Smooth muscle cell (in vitro differentiated cells): ENCODE results near the gene NPHS1. TPM values are rescaled to one million over a fixed set of nuclear protein-coding genes. Genes with fewer than 3 reads are reported as not detected.

Experiments
- DNase-seq: peaks from one replicate; lab custom pipeline; 2025; ENCODE audit not compliant: unreplicated experiment; lab: John Stamatoyannopoulos, UW
- H2AFZ ChIP-seq: fragments of 200-600 bp; sonication (generic); 2 replicates; pipeline ENCODE4 v1.6.0; 2016; ENCODE audit warnings: antibody characterized with exemption, low read depth, mild to moderate bottlenecking
- H3F3A ChIP-seq: fragments of 200-600 bp; sonication (generic); 2 replicates; pipeline ENCODE4 v1.6.0; 2017; ENCODE audit warnings: antibody characterized with exemption, low read depth
- H3K27ac ChIP-seq: fragments of 200-600 bp; sonication (generic); 2 replicates; pipeline ENCODE4 v1.5.1; 2016; ENCODE audit warnings: low read depth, mild to moderate bottlenecking
- H3K27me3 ChIP-seq: fragments of 200-600 bp; sonication (generic); 2 replicates; pipeline ENCODE4 v1.6.1; 2016; ENCODE audit warnings: low read depth, mild to moderate bottlenecking
- H3K36me3 ChIP-seq: fragments of 200-600 bp; sonication (generic); 2 replicates; pipeline ENCODE4 v1.5.1; 2016; ENCODE audit warnings: low read depth
- H3K4me1 ChIP-seq: fragments of 200-600 bp; sonication (generic); 2 replicates; pipeline ENCODE4 v1.5.1; 2016; ENCODE audit warnings: low read depth
- H3K4me2 ChIP-seq: fragments of 200-600 bp; sonication (generic); 2 replicates; pipeline ENCODE4 v1.6.0; 2016; ENCODE audit warnings: mild to moderate bottlenecking
- H3K4me3 ChIP-seq: fragments of 200-600 bp; sonication (generic); 2 replicates; pipeline ENCODE4 v1.5.1; 2016; ENCODE audit warnings: mild to moderate bottlenecking
- H3K79me2 ChIP-seq: fragments of 200-600 bp; sonication (generic); 2 replicates; pipeline ENCODE4 v1.6.0; 2016; ENCODE audit warnings: low read depth, mild to moderate bottlenecking
- H3K9ac ChIP-seq: fragments of 200-600 bp; sonication (generic); 2 replicates; pipeline ENCODE4 v1.6.0; 2016; ENCODE audit warnings: low read depth
- H3K9me3 ChIP-seq: fragments of 200-600 bp; sonication (generic); replicated peaks from 2 replicates; pipeline ENCODE4 v1.5.1; 2016; ENCODE audit warnings: low read depth
- H4K20me1 ChIP-seq: fragments of 200-600 bp; sonication (generic); 2 replicates; pipeline ENCODE4 v1.6.0; 2016; ENCODE audit warnings: low read depth
- WGBS: methylation state at CpG from one replicate; pipeline ENCODE4 v1.1.7; 2016; ENCODE audit warnings: low lambda C conversion rate; 5-methylcytosine and 5-hydroxymethylcytosine counted together
- polyA plus RNA-seq: library from polyadenylated mRNA; unstranded; fragments of >200 nt; fragmentation: Nextera tagmentation; extraction: Ambion mirVana; gene quantifications from 2 replicates; pipeline ENCODE4 v1.2.1, GENCODE V29; 2016
- total RNA-seq: library from RNA; depleted of rRNA; stranded (reverse); fragments of >200 nt; gene quantifications from 2 replicates; pipeline ENCODE4 v1.2.3, GENCODE V29; 2014
- TF ChIP-seq, protein P1 (sequence below): fragments of 200-600 bp; sonication (generic); IDR thresholded peaks from 2 replicates; pipeline ENCODE4 v1.5.1; 2017; ENCODE audit warnings: borderline replicate concordance, mild to moderate bottlenecking, antibody characterized with exemption; ENCODE audit not compliant: insufficient read depth, poor library complexity, severe bottlenecking

Gene NPHS1
- total and polyA plus RNA-seq, 2 experiments from 2014 or later: not detected

DNA sequence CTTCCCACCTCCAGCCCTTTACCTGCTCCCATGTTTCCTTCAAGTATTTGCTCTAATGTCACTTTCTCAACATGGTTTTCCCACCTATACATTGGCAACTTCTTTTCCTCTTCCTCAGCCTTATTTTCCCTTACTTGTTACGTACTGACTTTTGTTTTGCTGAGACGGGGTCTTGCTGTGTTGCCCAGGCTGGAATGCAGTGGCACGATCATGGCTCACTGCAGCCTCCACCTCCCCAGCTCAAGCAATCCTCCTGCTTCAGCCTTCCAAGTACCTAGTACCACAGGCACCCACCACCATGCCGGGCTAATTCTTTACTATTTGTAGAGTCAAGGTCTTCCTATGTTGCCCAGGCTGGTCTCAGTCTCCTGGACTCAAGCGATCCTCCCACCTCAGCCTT is 44.7 kb downstream of the NPHS1 start:
- no peak for DNase-seq
- H3K4me1 ChIP-seq: no peaks in the 10 kb centered on the region
- 85% methylated on average over 5 of the region's 5 CpGs for WGBS

DNA sequence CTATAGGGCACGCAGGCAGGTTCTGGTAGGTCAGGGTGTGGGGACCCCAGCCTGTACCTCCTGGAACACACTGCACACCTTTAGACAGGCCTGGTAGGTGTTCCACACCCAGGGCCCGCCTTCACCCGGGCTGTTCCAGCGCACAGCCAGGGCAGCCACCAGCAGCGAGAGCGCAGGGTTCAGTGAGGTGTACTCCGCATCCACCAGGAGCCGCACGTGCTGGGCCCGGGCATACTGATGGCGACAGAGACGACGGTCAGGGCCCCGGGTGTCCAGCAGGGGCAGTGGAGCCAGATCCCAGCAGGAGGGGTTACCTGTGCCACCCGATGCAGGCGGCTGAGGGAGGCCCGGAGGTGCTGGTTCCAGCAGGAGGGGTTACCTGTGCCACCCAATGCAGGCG is 45.7 kb downstream of the NPHS1 start:
- H3K79me2 ChIP-seq: no peaks in the 10 kb centered on the region
- no peak for DNase-seq

More for the DNA sequence above, 44.7 kb downstream of the NPHS1 start:
- Histone ChIP-seq H2AFZ (no peak overlapping the region), H3K27ac (no peak overlapping the region), H3K36me3 (no peaks in the 10 kb centered on the region), H3K9ac (no peak overlapping the region), H3K27me3 (peaks cover 7% of the 10 kb centered on the region), H3K9me3 (no peaks in the 10 kb centered on the region), H4K20me1 (no peaks in the 10 kb centered on the region), H3K79me2 (no peaks in the 10 kb centered on the region), H3K4me3 (no peak overlapping the region), H3K4me2 (no peak overlapping the region), H3F3A (no peaks in the 10 kb centered on the region)
- TF ChIP-seq, protein P1, sequence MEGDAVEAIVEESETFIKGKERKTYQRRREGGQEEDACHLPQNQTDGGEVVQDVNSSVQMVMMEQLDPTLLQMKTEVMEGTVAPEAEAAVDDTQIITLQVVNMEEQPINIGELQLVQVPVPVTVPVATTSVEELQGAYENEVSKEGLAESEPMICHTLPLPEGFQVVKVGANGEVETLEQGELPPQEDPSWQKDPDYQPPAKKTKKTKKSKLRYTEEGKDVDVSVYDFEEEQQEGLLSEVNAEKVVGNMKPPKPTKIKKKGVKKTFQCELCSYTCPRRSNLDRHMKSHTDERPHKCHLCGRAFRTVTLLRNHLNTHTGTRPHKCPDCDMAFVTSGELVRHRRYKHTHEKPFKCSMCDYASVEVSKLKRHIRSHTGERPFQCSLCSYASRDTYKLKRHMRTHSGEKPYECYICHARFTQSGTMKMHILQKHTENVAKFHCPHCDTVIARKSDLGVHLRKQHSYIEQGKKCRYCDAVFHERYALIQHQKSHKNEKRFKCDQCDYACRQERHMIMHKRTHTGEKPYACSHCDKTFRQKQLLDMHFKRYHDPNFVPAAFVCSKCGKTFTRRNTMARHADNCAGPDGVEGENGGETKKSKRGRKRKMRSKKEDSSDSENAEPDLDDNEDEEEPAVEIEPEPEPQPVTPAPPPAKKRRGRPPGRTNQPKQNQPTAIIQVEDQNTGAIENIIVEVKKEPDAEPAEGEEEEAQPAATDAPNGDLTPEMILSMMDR: no peak

DNA sequence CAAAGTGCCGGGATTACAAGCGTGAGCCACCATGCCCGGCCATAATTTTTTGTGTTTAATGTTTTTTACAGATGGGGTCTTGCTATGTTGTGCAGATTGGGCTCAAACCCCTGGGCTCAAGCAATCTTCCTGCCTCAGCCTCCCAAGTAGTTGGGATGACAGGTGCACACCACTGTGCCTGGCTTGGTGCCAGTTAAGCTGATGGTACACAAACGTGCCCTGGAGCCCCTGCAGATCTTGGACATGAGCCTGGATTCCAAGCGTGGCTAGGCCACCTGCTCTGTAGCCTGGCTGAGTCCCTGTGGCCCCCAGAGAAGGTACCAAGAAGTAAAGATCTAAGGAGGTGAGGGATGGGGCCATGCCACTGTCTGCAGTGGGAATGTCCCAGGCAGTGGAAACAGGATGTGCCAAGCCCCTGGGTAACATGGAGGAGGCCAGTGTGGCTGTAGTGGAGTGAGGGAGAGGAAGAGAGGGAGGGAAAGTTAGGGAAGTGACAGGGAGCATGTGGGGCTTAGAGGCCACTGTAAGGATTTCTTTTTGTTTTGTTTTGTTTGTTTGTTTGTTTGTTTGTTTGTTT is 46.7 kb downstream of the NPHS1 start:
- H3K27ac ChIP-seq: no peak overlapping the region
- H3K9ac ChIP-seq: no peak overlapping the region
- H4K20me1 ChIP-seq: no peaks in the 10 kb centered on the region
- no peak for DNase-seq
- TF ChIP-seq, protein P1: no peak
- no peak overlapping the region for H3K4me2 ChIP-seq
- H3K79me2 ChIP-seq: no peaks in the 10 kb centered on the region
- no peaks in the 10 kb centered on the region for H3K36me3 ChIP-seq
- no peak overlapping the region for H3K4me3 ChIP-seq
- H3F3A ChIP-seq: no peaks in the 10 kb centered on the region
- WGBS: 90% methylated on average over 5 of the region's 5 CpGs
- no peak overlapping the region for H2AFZ ChIP-seq
- no peaks in the 10 kb centered on the region for H3K4me1 ChIP-seq
- H3K9me3 ChIP-seq: no peaks in the 10 kb centered on the region
- H3K27me3 ChIP-seq: peaks cover 7% of the 10 kb centered on the region

More for the DNA sequence above, 45.7 kb downstream of the NPHS1 start:
- no peaks in the 10 kb centered on the region for H3K4me1 ChIP-seq
- no peak overlapping the region for H2AFZ ChIP-seq
- no peaks in the 10 kb centered on the region for H4K20me1 ChIP-seq
- no peak overlapping the region for H3K27ac ChIP-seq
- 89% methylated on average over 18 of the region's 18 CpGs for WGBS
- H3K9me3 ChIP-seq: no peaks in the 10 kb centered on the region
- H3K4me3 ChIP-seq: no peak overlapping the region
- no peak overlapping the region for H3K9ac ChIP-seq
- no peak overlapping the region for H3K4me2 ChIP-seq
- TF ChIP-seq, protein P1: no peak
- peaks cover 7% of the 10 kb centered on the region for H3K27me3 ChIP-seq
- H3K36me3 ChIP-seq: no peaks in the 10 kb centered on the region
- no peaks in the 10 kb centered on the region for H3F3A ChIP-seq

DNA sequence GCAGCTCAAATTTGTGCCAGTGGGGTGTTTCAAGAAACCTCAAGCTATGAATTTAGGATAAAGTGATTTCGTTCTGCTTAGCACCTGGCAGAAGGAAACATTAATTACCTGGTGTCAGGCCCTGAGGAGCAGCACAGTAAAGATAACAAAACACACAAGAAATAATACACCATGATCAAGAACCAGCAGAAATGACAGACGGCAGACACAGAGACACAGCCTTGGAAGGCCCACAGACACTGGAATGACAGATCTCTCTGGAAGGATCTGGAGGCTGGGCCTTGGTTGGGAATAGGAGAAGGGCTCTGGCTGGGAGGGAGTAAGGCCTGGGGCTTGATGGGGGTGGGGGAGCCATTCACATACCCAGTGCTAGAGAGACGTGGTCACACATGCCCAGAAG is 50.5 kb downstream of the NPHS1 start:
- peaks cover 14% of the 10 kb centered on the region for H3K27me3 ChIP-seq
- H3K9me3 ChIP-seq: no peaks in the 10 kb centered on the region
- H3K4me3 ChIP-seq: no peak overlapping the region
- TF ChIP-seq, protein P1: no peak
- H3K4me2 ChIP-seq: no peak overlapping the region
- 75% methylated on average over 3 of the region's 3 CpGs for WGBS
- no peak overlapping the region for H3K27ac ChIP-seq
- H3F3A ChIP-seq: no peaks in the 10 kb centered on the region
- H2AFZ ChIP-seq: no peak overlapping the region
- H3K4me1 ChIP-seq: peaks cover 4% of the 10 kb centered on the region
- DNase-seq: no peak
- no peaks in the 10 kb centered on the region for H3K79me2 ChIP-seq
- H4K20me1 ChIP-seq: no peaks in the 10 kb centered on the region
- H3K9ac ChIP-seq: no peak overlapping the region
- H3K36me3 ChIP-seq: no peaks in the 10 kb centered on the region
